Activated CD8-positive, alpha-beta memory T cell treated with anti-CD3 and anti-CD28 coated beads for 1 hour (primary cell): ENCODE measurements around the gene NR1H4.
"Not testable (repeated sequence)": the region's sequence is repeated elsewhere in the genome, so short reads cannot be mapped to it uniquely, and the experiment has no call there.

Source experiments
- DNase-seq, 2 donors: peaks; one replicate each; pipeline ENCODE4 v3.0.0-alpha.2; 2020; ENCODE audit warnings: low read depth in 1 of 2; ENCODE audit errors: extremely low read depth in 1 of 2

Gene NR1H4

DNA sequence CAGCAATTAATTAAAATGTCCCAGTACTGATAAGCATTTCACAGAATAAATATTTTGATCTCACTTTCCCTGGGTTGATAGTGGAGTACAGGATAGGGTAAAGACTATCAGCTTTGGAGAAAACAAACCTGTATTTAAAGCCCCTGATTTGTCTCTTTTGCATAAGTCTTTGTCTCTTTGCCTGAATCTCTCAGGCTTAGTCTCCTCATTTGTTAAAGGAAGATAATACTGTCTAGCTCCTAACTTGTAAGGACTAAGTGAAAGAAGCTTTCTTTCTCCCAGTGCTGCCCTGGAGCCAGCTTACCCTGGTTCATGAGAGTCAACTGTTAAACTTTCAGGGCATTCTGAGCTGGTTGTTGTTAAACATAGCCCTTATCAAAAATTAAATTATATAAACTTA is 5.5 kb upstream of the NR1H4 start:
- DNase-seq, result no peak

DNA sequence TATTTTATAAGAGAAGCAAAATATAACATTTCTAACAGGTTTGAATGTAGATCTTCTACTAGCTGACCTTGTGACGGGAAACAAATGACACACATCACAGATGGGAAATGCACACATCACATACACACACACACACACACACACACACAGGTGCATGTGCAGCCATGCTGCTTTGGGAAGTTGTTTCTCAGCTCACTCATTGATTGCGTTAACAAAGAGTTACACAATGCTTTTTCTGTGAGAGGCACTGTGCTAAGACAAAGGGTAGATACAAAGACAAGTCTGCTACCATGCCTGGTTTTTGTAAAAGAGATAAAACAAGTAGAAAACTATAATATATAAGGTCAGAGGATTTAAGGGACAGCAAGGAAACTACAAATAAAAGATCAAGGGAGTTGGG is 1.3 kb upstream of the NR1H4 start:
- no peak for DNase-seq

DNA sequence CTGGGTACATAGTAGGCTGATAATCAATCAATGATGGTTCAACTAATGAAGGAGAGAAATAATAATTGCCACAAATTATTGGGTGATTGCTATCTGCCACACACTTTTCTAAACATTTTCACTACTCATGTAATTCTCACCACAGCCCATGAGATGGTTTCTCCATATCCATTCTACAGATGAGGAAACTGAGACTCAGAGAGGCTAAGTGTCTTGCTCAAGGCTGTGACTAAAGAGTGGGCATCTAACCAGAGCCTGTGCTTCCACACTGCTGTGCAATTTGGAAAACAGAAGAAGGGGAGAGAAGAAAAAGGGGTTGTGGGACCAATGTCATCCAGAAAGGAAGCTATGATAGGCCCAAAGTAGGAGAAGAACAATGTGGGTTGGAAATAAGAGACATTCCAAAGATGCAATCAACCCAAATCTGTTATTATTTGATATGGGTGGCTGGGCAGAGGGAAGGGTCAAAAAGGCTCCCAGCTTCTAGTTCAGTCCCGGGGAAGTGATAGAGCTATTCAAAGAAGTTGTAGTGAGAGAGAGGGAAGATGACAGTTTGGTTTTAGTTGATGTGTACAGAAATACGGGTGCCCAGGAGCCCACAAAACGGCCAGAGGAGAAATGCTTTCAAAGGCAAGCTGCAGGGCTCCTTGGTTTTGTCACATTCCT is 483 bp upstream of the NR1H4 start:
- no peak for DNase-seq

DNA sequence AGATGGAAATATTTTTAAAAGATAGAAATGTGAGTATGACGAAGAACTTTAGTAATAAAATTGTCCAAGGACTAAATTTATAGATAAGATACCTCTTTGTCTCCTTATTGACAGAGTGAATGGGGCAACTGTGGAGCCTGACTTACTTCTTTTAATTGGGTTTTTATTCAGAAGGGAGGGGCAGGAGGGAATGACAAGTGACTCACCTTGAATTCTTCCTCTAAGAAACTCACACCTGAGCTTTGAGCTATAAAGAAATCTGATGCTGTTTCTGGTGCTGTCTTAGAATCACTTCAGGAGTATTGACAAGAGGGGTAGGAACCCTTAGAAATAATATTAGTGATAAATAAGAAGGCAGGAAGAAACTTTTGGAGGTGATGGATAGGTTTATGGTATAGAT is 951 bp downstream of the NR1H4 start:
- no peak for DNase-seq

DNA sequence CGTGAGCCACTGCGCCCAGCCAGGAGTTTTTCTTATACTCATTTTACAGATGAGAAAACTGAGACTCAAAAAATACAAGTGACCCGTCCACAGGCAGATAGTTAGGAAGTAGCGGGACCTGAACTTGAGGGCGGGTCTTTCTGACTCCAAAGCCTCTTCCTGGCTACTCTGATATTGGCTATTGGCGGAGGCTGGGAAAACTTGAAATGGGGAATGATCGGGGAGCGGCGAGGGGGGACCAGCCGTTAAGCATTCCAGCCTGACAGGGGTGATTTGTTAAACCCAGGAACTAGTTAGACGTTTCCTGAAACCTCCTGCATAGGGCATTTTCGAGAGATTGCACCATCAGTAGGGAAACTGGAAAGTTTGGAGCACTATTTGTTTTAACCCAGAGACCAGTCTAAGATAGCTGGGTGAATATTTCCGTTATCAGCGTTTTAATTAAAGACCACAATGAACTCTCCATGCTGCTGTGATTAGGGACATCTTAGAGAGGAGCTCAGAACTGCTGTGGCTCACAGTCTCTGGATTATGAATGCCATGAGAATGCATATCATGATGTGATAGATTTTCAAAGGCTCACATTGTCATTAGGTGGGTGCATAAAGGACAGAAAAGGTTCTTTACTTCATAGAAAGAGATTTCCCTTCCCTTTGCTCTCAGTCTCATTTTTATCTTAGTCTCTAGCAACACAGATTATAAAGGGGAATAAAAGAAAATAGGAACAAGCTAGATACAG is 2.5 kb downstream of the NR1H4 start:
- no peak for DNase-seq

DNA sequence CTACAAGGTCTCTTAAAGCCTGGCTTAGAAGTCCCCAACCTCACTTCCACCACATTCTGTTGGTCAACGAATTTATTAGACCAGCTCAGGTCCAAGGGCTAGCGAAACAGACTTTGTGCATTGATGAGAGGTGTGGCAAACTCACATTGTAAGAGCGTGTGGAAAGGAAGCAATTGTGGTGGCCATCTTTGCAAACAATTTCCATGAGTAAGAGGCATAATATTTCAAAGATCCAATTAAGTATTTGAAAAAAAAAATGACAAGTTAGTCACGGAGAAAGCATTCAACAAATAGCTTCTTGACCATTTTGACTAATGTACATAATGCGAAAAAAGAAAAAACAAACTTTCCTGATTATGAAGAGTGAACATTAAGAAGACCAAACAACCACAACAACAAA is 7.4 kb downstream of the NR1H4 start:
- DNase-seq, result no peak

DNA sequence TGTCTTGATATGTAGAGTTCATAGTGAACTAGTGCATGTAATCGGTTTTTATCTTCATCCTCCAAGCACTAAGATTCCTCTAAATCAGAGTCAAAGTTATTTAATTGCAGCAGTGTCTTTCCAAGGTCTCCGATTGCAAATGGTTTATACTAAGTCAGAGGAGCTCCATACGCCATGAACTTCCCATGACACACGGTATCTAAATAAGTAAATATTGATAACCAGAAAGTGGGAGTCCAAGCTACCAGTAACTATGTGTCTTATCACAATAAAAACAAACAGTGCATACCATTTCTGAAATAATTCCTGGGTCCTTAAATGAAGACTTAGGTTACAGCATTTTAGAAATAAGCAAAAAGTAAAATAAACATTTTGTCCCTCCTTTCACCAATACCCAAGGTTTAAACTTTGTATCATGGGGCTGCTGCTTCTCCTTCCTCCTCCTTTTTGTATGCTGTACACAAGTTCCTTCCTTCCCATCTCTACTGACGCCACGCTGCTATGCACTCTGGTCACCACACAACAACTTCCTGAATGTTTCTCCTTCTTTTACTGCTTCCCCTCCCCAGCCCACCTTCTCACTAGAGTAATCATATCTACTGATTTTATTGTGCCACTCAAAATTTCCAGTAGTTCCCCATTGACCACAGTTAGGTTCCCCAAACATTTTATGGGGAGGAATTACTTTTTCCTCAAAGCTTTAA is 10.7 kb downstream of the NR1H4 start:
- DNase-seq, result no peak

DNA sequence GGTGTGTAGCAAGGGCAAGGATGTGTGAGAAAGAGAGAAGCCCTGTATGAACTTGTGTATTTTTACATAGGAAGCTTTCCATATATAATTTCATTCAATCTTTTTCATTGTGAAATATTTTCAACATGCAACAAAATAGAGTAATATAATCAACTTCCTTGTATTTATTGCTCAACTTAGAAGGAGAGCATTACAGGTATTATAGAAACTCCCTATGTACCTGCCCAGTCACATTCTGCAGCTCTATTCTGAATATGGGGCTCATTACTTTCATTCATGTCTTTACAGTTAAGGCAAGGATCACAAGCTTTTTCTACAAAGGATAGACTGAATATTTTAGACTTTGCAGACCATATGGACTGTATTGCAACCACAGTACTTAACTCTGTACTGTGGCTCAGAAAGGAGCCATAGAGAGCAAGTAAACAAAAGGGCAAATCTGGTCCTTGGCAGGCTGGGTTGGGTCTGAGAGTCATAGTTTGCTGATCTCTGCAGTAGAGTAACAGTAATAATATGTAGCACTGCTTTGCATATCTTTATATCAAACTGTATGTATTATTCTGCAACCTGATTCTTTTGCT is 11.3 kb downstream of the NR1H4 start:
- no peak for DNase-seq

DNA sequence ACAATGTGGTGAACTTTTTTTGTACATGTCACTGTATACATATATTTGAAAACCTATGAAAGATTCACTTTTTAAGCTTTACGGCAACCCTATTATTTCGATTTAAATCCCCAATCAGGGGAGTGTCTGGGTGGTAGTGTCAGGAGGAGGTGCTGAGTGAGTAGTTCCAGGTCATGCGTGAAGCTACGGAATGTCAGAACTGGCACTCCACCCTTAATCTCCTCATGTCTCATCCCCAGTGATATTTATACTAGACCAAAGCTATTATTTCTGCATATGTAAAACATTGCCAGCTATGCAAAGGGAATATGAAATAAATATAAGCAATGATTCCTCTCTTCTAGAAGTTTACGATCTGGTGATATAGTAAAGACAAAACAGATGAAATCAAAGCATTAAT is 12.3 kb downstream of the NR1H4 start:
- no peak for DNase-seq

DNA sequence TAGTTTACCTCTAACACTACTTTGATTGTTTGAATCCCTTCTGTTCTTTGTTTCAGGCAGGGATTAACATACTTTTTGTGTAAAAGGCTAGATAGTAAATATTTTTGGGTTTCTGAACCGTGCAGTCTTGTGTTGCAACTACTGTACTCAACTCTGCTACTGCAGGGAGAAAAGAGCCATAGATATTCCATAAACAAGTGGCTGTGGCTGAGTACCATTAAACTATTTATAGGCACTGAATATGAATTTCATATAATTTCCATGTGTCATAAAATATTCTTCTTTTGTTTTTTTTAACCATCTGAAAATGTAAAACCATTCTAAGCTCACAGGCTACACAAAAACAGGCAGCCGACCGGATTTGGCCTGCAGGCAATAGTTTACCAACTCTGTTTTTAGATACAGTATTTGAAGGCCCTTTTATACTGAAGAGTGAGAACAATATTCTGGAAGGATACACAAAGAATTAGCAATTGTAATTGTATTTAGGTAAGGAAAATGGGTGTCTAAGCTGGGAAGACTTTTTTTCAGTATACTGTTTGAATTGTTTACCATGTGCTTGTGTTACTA is 15.7 kb downstream of the NR1H4 start:
- no peak for DNase-seq

DNA sequence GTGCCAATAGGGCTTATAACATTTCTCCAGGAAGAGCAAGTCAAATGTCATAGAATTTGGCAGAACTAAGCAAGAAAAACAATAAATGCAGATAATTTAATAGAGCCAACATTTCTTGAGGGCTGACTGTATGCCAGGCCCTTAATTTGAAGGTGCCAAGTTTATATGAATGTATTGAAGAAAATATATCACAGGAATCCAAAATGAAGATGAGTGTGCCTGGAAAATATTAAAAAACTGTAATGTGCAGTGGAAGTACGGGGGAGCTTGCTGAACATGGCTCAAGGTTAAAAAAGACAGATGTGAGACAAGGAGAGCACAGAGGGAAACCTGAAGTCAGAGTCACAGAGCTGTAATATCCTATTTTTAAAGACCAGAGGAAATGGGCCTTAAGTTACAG is 16.4 kb downstream of the NR1H4 start:
- DNase-seq, result no peak

DNA sequence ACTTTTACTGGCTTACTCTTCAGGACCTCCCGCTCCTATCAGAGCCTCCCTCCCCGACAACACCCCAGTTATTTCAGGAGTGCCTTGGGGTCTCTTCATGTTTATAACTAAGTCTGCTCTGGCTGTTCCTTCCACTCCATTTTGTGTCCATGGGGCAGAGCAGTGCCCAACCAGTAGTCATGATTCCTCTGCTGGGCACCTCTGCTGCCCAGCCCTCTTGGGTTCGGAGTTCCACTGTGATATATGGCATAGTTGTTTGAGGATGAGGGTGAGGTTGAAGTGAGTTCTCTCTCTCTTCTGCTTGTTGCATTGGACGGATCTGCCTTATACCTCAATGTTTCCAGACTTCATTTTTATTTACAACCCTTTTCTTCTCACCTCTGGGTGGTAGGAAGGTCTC is 17.4 kb downstream of the NR1H4 start:
- no peak for DNase-seq

DNA sequence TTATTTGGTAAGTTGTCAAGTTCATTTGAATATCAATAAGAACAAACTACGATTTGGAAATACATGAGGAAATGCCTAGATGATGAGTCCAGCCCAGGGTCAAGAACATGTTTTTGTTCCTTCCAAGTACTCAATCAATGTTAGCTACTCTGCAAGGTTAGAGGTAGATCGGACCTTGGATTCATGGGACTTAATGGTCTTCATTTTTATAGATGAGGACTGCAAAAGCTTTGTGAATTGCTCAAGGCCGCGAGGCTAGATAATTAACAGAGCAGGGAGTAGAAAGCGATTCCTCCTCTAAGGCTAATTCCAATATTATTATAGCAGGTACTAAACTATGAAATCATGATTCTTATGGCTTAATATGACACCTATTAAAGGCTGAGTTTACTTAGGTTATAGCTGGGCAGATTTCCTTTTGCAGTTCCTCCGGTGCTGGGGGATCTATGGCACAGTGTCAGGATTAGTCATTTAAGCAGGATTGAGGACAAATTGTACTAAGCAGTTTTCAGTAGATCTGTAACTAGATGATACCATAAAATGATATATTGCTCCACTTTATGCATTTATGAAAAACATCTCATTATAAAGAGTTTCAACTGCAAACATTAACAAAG is 19.8 kb downstream of the NR1H4 start:
- no peak for DNase-seq

DNA sequence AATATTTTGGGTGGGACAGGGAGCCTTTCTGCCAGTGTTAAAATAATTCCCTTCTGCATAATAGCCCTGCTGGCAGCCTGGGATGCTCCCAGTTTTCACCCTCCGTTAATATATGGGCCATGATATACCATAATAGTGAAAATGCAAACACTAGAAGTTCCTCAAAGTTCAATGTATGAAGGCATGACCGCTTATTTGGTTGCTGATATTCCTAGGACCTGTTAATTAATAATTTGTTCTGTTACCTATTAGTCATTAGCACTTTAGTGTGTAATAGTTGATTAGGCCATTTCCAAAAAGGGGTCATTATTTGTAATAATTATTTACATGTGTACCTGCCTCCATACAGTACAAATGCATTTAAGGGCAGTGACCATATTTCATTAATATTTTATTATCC is 20.4 kb downstream of the NR1H4 start:
- no peak for DNase-seq

DNA sequence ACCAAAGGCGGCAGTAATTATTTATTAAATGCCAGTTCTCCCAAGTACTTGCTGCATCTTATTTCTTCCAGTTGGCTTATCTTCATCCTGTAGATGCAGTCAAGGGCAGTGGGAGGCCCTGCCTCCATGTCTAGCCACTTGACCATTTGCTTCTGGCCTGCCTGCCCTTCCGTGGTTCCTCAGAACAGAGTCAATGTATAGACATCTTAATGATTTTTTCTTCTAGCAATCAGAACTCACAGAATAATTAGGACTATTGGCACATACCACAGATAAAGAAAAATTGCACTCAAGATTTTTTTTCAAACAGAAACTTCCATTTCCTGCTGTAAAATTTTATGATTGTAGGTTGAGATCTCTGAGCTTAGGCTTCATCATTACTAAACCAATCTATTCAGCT is 20.9 kb downstream of the NR1H4 start:
- no peak for DNase-seq

DNA sequence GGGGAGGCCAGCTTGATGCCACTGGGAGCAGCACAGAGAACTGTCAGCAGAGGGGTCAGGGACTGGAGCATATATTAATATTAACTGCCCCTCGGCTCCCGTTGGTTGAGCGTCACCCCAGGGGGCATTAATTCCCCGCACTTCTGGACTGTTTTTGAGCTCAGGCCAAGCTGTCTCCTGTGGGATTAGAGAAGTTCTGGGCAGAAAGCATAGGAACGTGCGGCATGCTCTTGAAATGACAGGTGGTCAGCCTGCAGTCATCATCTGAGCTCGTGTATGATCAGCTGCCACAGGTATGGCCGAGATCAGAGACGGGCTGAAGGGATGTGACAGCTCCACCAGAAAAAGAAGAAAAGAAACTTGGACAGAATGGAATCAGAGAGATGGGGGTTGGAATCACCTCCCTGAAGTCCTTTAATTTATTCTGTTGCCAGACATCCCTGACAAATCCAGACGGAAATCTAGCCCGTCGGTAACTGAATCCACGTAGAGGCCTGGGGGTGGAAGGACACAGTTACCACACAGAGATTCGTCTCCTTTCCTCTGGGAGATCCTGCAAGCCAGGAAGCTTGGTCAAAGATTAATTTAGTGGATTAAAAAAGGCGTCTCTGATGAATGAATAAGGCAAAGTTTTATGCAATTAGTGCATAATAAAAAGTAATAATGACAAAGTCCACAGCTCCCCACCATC is 23.6 kb downstream of the NR1H4 start:
- no peak for DNase-seq

DNA sequence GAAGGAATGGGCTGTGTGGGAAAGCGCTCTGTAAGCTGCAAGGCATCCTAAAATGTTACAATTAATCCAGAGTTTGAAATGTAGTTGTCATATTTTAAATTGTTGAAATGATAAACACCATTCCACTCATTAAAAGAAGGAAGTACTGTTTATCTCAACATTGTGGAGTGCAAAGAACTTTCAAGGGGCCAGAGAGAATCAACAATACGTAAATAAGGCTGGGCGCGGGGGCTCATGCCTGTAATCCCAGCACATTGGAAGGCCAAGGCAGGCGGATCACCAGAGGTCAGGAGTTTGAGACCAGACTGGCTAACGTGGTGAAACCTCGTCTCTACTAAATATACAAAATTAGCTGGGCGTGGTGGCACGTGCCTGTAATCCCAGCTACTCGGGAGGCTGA is 24.5 kb downstream of the NR1H4 start:
- no peak for DNase-seq

DNA sequence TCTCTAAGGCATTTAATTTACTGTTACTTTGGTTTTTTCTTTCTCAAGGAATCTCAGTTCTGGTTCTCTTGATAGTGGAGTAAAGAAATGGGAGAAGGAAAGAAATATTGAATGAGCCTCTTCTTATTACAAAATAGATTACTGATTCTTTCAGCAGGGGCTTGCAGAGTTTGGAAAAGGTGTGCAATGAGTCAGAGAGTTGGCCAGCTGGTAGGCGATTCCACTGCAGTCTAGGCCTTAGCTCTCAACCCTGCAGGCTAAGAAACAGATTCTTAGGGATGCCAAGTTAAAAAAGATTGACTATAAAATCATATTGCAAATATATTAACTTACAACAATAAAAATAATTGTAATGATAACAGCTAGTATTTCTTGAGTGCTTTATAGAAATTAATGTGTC is 25.8 kb downstream of the NR1H4 start:
- no peak for DNase-seq

DNA sequence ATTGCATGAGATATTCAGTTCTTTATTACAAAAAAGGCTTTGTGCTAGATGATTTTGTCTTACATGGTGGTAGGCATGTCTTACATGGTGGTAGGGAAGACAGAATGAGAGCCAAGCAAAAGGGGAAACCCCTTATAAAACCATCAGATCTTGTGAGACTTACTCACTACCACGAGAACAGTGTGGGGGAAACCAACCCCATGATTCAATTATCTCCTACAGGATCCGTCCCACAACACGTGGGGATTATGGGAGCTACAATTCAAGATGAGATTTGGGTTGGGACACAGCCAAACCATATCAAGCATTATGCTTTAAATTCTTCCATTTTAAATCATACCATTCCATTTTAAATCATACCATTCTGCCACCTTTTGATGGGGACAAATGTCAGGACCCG is 29.1 kb downstream of the NR1H4 start:
- not testable (repeated sequence) for DNase-seq

DNA sequence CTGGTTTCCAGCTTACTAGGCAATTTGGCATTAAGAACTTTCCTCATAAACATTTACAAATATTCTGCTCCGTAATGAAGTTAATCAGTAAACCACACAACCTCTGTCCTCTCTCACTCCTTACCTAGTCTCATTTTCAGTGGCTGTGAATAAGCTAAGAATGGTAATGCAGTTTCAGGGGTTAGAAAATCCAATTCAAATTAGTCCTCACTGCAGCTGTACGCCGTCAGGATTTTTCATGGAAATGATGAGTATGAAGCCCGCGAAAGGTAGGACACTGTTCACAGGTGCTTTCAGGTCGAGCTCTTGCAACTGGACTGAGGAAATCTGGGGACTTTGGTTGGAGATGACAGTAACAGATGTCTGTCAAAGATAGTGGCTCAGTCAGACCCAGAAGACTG is 29.6 kb downstream of the NR1H4 start:
- no peak for DNase-seq

DNA sequence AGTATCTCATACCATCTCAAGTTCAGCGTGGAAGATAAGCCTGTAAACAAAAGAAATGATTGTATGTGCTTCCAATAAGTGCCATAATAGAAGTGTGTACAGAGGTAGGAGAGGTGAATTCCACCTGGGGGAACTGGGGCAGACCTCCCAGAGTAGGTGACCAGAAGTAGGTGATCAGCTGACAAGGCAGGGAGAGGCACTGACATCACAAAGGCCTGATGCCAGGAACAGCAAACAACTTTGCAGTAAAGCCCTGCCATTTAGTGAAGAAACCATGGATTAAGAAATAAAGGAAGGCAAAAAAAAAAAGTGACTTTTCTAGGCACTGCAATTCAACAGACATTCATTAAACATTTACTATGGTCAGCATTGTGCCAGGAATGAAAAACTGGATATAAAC is 31.1 kb downstream of the NR1H4 start:
- no peak for DNase-seq
